SK-N-SH (cell line): ENCODE measurements around the gene GRWD1. TPM values are rescaled to one million over a fixed set of nuclear protein-coding genes. Genes with fewer than 3 reads are reported as not detected.

Experiments used
- CTCF ChIA-PET: fragments of 300-600, 350-600 bp; formaldehyde crosslinking; extraction: SDS; loops from one replicate; lab custom pipeline; 2021; lab: Yijun Ruan, JAX
- POLR2A ChIA-PET: fragments of 350-600 bp; sonication (Branson Sonifier 250); formaldehyde crosslinking; extraction: SDS; loops from one replicate; lab custom pipeline; 2020; ENCODE audit warnings: antibody characterized with exemption, inconsistent platforms; lab: Yijun Ruan, JAX
- DNase-seq: peaks from one replicate; pipeline ENCODE4 v3.0.0; 2012
- H2AFZ ChIP-seq: fragments of 200-600 bp; sonication (generic); 2 replicates; pipeline ENCODE4 v1.8.1; 2016; ENCODE audit warnings: antibody characterized with exemption, mild to moderate bottlenecking, low read depth
- H3F3A ChIP-seq: fragments of 200-600 bp; sonication (generic); replicated peaks from 2 replicates; pipeline ENCODE3; 2016; ENCODE audit warnings: antibody characterized with exemption, mild to moderate bottlenecking; ENCODE audit not compliant: insufficient read depth
- H3K27ac ChIP-seq, 2 experiments: fragments of 200-500 bp in 1 of 2; fragments of 200-600 bp in 1 of 2; sonication (Bioruptor generic) in 1 of 2; sonication (generic), shearing (Covaris generic) in 1 of 2; 2 replicates each; pipeline versions ENCODE4 v1.5.1 to v1.6.1; 2014 to 2016; ENCODE audit warnings: low read depth in 2 of 2, inconsistent platforms in 1 of 2, low read length in 1 of 2, mild to moderate bottlenecking in 1 of 2, mixed read lengths in 1 of 2
- H3K27me3 ChIP-seq: fragments of 200-600 bp; sonication (generic), shearing (Covaris generic); 2 replicates; pipeline ENCODE4 v1.6.1; 2016; ENCODE audit warnings: mixed run types; ENCODE audit not compliant: insufficient read depth
- H3K36me3 ChIP-seq, 2 experiments: fragments of 200-500 bp in 1 of 2; fragments of 200-600 bp in 1 of 2; sonication (Bioruptor generic) in 1 of 2; sonication (generic) in 1 of 2; replicated peaks in 1 of 2; 2 replicates each; pipeline versions ENCODE3 to v1.5.1; 2014 to 2016; ENCODE audit warnings: low read length in 1 of 2, mild to moderate bottlenecking in 1 of 2; ENCODE audit not compliant: insufficient read depth in 2 of 2, control insufficient read depth in 1 of 2
- H3K4me1 ChIP-seq, 2 experiments: fragments of 200-500 bp in 1 of 2; fragments of 200-600 bp in 1 of 2; sonication (Bioruptor generic) in 1 of 2; sonication (generic), shearing (Covaris generic) in 1 of 2; 2 replicates each; pipeline versions ENCODE4 v1.5.1 to v1.6.1; 2014 to 2016; ENCODE audit warnings: low read depth in 1 of 2, low read length in 1 of 2, mixed run types in 1 of 2; ENCODE audit not compliant: insufficient read depth in 2 of 2, control insufficient read depth in 1 of 2
- H3K4me2 ChIP-seq: fragments of 200-600 bp; sonication (generic), shearing (Covaris generic); 2 replicates; pipeline ENCODE4 v1.6.1; 2017; ENCODE audit warnings: mixed run types
- H3K4me3 ChIP-seq, 2 experiments: fragments of 200-500 bp in 1 of 2; fragments of 200-600 bp in 1 of 2; sonication (Bioruptor generic) in 1 of 2; sonication (generic), shearing (Covaris generic) in 1 of 2; 2 replicates each; pipeline versions ENCODE4 v1.5.1 to v1.8.1; 2014 to 2016; ENCODE audit warnings: low read depth in 2 of 2, inconsistent platforms in 1 of 2, low read length in 1 of 2, mild to moderate bottlenecking in 1 of 2, mixed read lengths in 1 of 2, moderate library complexity in 1 of 2
- H3K79me2 ChIP-seq: fragments of 200-600 bp; sonication (generic); 2 replicates; pipeline ENCODE4 v1.8.1; 2017; ENCODE audit warnings: mild to moderate bottlenecking; ENCODE audit not compliant: insufficient read depth
- H3K9ac ChIP-seq: fragments of 200-600 bp; sonication (generic); 2 replicates; pipeline ENCODE4 v1.6.1; 2017; ENCODE audit warnings: mixed run types
- H3K9me2 ChIP-seq: fragments of 200-600 bp; sonication (generic); 2 replicates; pipeline ENCODE4 v1.6.1; 2017; ENCODE audit warnings: mixed run types
- H3K9me3 ChIP-seq: fragments of 200-600 bp; sonication (generic); 2 replicates; pipeline ENCODE4 v1.6.1; 2017; ENCODE audit warnings: mixed run types, mild to moderate bottlenecking, moderate library complexity
- H4K20me1 ChIP-seq: fragments of 200-600 bp; sonication (generic); 2 replicates; pipeline ENCODE4 v1.6.1; 2017; ENCODE audit warnings: mild to moderate bottlenecking, mixed run types; ENCODE audit not compliant: insufficient read depth
- CHD2 ChIP-seq: fragments of 150-350 bp; IDR thresholded peaks from 2 replicates; pipeline ENCODE4 v1.6.1; 2018; ENCODE audit warnings: low read length; ENCODE audit not compliant: partially characterized antibody
- ELF1 ChIP-seq: IDR thresholded peaks from 2 replicates; pipeline ENCODE4 v1.4.0; 2012
- FOSL2 ChIP-seq: IDR thresholded peaks from 2 replicates; pipeline ENCODE4 v1.4.0; 2012; ENCODE audit warnings: low read depth, mild to moderate bottlenecking, moderate library complexity, borderline replicate concordance
- GATA2 ChIP-seq: sonication (generic); formaldehyde crosslinking; IDR thresholded peaks from 2 replicates; pipeline ENCODE4 v1.5.0; 2020; ENCODE audit warnings: mild to moderate bottlenecking, missing genetic modification reagents
- JUND ChIP-seq: IDR thresholded peaks from 2 replicates; pipeline ENCODE4 v1.4.0; 2012
- MXI1 ChIP-seq: IDR thresholded peaks from 2 replicates; pipeline ENCODE4 v1.6.1; 2012; ENCODE audit warnings: mild to moderate bottlenecking, low read depth, low read length, improper control_type of control experiment
- NFIC ChIP-seq: IDR thresholded peaks from 2 replicates; pipeline ENCODE4 v1.4.0; 2012; ENCODE audit warnings: borderline replicate concordance
- NRF1 ChIP-seq: IDR thresholded peaks from 2 replicates; pipeline ENCODE4 v1.6.1; 2012; ENCODE audit warnings: low read depth, mild to moderate bottlenecking, low read length
- POLR2AphosphoS5 ChIP-seq: IDR thresholded peaks from 2 replicates; pipeline ENCODE4 v1.6.1; 2012; ENCODE audit warnings: low read depth, low read length
- RXRA ChIP-seq: IDR thresholded peaks from 2 replicates; pipeline ENCODE4 v1.4.0; 2012; ENCODE audit warnings: low read depth, mild to moderate bottlenecking, borderline replicate concordance
- SMC3 ChIP-seq: IDR thresholded peaks from 2 replicates; pipeline ENCODE4 v1.6.1; 2012; ENCODE audit warnings: low read depth, low read length, improper control_type of control experiment
- USF2 ChIP-seq: fragments of 150-350 bp; IDR thresholded peaks from 2 replicates; pipeline ENCODE4 v1.6.1; 2017; ENCODE audit warnings: antibody characterized with exemption, low read length, low read depth, borderline replicate concordance
- WGBS: methylation state at CpG from one replicate; pipeline ENCODE4 v1.1.6; 2017; ENCODE audit warnings: low lambda C conversion rate; 5-methylcytosine and 5-hydroxymethylcytosine counted together
- polyA plus RNA-seq, 3 experiments: library from polyadenylated mRNA; depleted of rRNA; stranded (reverse); fragments of >200 nt; gene quantifications; 2 replicates each; pipeline ENCODE4 v1.2.3, GENCODE V29; 2012
- TF ChIP-seq, protein P1 (sequence below): IDR thresholded peaks from 2 replicates; pipeline ENCODE4 v1.4.0; 2012; ENCODE audit warnings: low read depth
- TF ChIP-seq, protein P2 (sequence below): fragments of 150-350 bp; IDR thresholded peaks from 2 replicates; pipeline ENCODE4 v1.6.1; 2016; ENCODE audit warnings: mild to moderate bottlenecking, low read depth, low read length

GRWD1 gene
- polyA plus RNA-seq, 1 of the 3 experiments (the other 2 are of a cell fraction) = 36.6 TPM

DNA sequence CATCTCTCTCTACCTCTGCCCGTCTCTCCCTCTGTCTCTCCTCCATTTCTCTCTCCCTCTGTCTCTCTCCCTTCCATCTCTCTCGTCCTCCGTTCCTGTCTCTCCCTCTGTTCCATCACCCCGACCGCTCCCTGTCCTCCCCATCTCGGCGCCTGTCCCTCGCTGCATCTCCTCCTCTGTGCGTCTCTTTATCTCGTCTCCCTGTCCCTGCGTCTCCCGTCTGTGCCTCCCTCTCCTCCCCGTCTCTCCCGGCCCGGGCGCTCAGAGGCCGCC lies 47.7 kb upstream of the GRWD1 start:
- peak overlapping the region in 1 of 2 experiments; percentile 50; a peak in 2 of 4 replicates for H3K27ac ChIP-seq
- WGBS = 10% methylated on average over 17 of the region's 17 CpGs
- CTCF ChIA-PET = interaction anchor here (1.0 kb wide), 1 partner anchor 107 kb away, joined by 3 read pairs; no protein-coding TSS in a partner anchor

GRCh38 chr19:48398375-48399235 lies 47.2 kb upstream of the GRWD1 start:
- H3K9me2 ChIP-seq = no peaks in the 10 kb centered on the region
- 17% methylated on average over 25 of the region's 104 CpGs for WGBS
- H3F3A ChIP-seq = peaks cover 14% of the 10 kb centered on the region
- DNase-seq = peak; percentile 96
- H3K27me3 ChIP-seq = no peaks in the 10 kb centered on the region
- no peaks in the 10 kb centered on the region for H3K9me3 ChIP-seq
- H2AFZ ChIP-seq = peak overlapping the region; percentile 75; the same call in 1 of the 2 replicates
- TF ChIP-seq ELF1 (no peak), NFIC (no peak), POLR2AphosphoS5 (peak; percentile 37; the same call in 1 of the 2 replicates), NRF1 (peak; percentile 30; the same call in 1 of the 2 replicates), FOSL2 (no peak), SMC3 (no peak), MXI1 (peak; percentile 61), JUND (no peak)
- TF ChIP-seq, protein P1, sequence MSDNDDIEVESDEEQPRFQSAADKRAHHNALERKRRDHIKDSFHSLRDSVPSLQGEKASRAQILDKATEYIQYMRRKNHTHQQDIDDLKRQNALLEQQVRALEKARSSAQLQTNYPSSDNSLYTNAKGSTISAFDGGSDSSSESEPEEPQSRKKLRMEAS = peak; percentile 78
- H3K9ac ChIP-seq = peak overlapping the region; percentile 72
- H4K20me1 ChIP-seq = no peaks in the 10 kb centered on the region
- no peaks in the 10 kb centered on the region for H3K79me2 ChIP-seq
- peak overlapping the region in 1 of 2 experiments; percentile 50; a peak in 1 of 4 replicates for H3K27ac ChIP-seq
- H3K36me3 ChIP-seq = no peaks in the 10 kb centered on the region
- ChIA-PET POLR2A (no interaction called here), CTCF (interaction anchor here (1.0 kb wide), 1 partner anchor 108 kb away, joined by 3 read pairs; no protein-coding TSS in a partner anchor)
- H3K4me2 ChIP-seq = peak overlapping the region; percentile 71
- peaks cover 4 to 36% of the 10 kb centered on the region in 2 experiments; a peak in 3 of 4 replicates for H3K4me1 ChIP-seq
- peak overlapping the region; percentile 51 to 52; a peak in 3 of 4 replicates for H3K4me3 ChIP-seq

More for the DNA sequence above, 47.7 kb upstream of the GRWD1 start:
- Histone ChIP-seq H3K9me3 (no peaks in the 10 kb centered on the region), H3K9me2 (no peaks in the 10 kb centered on the region), H4K20me1 (no peaks in the 10 kb centered on the region), H3K4me3 (peak overlapping the region; percentile 51 to 52), H3K36me3 (no peaks in the 10 kb centered on the region), H3K4me1 (peaks cover 4 to 41% of the 10 kb centered on the region in 2 experiments; a peak in 3 of 4 replicates), H3K4me2 (peak overlapping the region; percentile 71), H3F3A (peaks cover 18% of the 10 kb centered on the region), H2AFZ (peak overlapping the region; percentile 75; the same call in 1 of the 2 replicates), H3K9ac (peak overlapping the region; percentile 72), H3K27me3 (no peaks in the 10 kb centered on the region), H3K79me2 (no peaks in the 10 kb centered on the region)
- DNase-seq = no peak
- POLR2A ChIA-PET = no interaction called here
- no peak for TF ChIP-seq USF2
- no peak for TF ChIP-seq CHD2
- no peak for TF ChIP-seq POLR2AphosphoS5
- no peak for TF ChIP-seq RXRA
- no peak for TF ChIP-seq GATA2 (CRISPR knock-in tag)
- TF ChIP-seq, protein P2, sequence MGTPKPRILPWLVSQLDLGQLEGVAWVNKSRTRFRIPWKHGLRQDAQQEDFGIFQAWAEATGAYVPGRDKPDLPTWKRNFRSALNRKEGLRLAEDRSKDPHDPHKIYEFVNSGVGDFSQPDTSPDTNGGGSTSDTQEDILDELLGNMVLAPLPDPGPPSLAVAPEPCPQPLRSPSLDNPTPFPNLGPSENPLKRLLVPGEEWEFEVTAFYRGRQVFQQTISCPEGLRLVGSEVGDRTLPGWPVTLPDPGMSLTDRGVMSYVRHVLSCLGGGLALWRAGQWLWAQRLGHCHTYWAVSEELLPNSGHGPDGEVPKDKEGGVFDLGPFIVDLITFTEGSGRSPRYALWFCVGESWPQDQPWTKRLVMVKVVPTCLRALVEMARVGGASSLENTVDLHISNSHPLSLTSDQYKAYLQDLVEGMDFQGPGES = no peak
- TF ChIP-seq JUND = no peak
- TF ChIP-seq ELF1 = no peak
